Placental pericyte (primary cell): ENCODE measurements around the gene OR11H1. TPM values are rescaled to one million over a fixed set of nuclear protein-coding genes. Genes with fewer than 3 reads are reported as not detected.

Experiments used
- total RNA-seq: library from RNA; depleted of rRNA; stranded (reverse); fragments of >200 nt; gene quantifications from 2 replicates; pipeline ENCODE4 v1.2.3, GENCODE V29; 2012

Gene OR11H1
- not detected in 2 replicates for total RNA-seq

GRCh38 chr22:15527892-15528291 lies at the start of gene OR11H1:
OR11H1 (plus strand) TSS chr22:15528192; CDS start chr22:15528192, 0 bp downstream.

Other genes starting within 250 kb of the OR11H1 start
- not detected in 2 replicates for gene POTEH, start 161.8 kb downstream of the OR11H1 start, total RNA-seq